SK-N-MC (cell line): ENCODE measurements around the gene PRSS56.

Source experiments
- DNase-seq: peaks from one replicate; pipeline ENCODE4 v3.0.0-alpha.2; 2011; ENCODE audit warnings: low read depth, low spot score
- H3K27ac ChIP-seq: fragments of 200-600 bp; sonication (generic); 2 replicates; pipeline ENCODE4 v1.5.1; 2016; ENCODE audit warnings: mixed run types
- H3K36me3 ChIP-seq: fragments of 200-600 bp; sonication (generic); 2 replicates; pipeline ENCODE4 v1.6.1; 2017; ENCODE audit warnings: antibody characterized with exemption, low read length, mixed read lengths; ENCODE audit not compliant: insufficient read depth
- H3K4me3 ChIP-seq: fragments of 200-600 bp; sonication (generic); 2 replicates; pipeline ENCODE4 v1.5.1; 2016
- H3K9ac ChIP-seq: fragments of 200-600 bp; sonication (generic); 2 replicates; pipeline ENCODE4 v1.8.0; 2017; ENCODE audit warnings: mixed run types, mixed read lengths; ENCODE audit not compliant: insufficient read length
- H3K9me3 ChIP-seq: fragments of 200-600 bp; sonication (generic); 2 replicates; pipeline ENCODE4 v1.6.1; 2017; ENCODE audit warnings: low read depth, mild to moderate bottlenecking, antibody characterized with exemption, low read length, moderate library complexity, mixed read lengths
- EZH2 ChIP-seq: fragments of 200-600 bp; sonication (generic); IDR thresholded peaks from one replicate; pipeline ENCODE4 v1.6.1; 2017; ENCODE audit warnings: antibody characterized with exemption
- FOXP2 ChIP-seq: optimal IDR thresholded peaks from 2 replicates; pipeline ENCODE3; 2011; ENCODE audit warnings: mild to moderate bottlenecking, moderate library complexity; ENCODE audit not compliant: insufficient read depth; ENCODE audit errors: extremely low read length, control extremely low read depth
- POLR2AphosphoS5 ChIP-seq: IDR thresholded peaks from 2 replicates; pipeline ENCODE4 v1.6.1; 2012; ENCODE audit warnings: mild to moderate bottlenecking, low read depth, low read length, borderline replicate concordance

Gene PRSS56

DNA sequence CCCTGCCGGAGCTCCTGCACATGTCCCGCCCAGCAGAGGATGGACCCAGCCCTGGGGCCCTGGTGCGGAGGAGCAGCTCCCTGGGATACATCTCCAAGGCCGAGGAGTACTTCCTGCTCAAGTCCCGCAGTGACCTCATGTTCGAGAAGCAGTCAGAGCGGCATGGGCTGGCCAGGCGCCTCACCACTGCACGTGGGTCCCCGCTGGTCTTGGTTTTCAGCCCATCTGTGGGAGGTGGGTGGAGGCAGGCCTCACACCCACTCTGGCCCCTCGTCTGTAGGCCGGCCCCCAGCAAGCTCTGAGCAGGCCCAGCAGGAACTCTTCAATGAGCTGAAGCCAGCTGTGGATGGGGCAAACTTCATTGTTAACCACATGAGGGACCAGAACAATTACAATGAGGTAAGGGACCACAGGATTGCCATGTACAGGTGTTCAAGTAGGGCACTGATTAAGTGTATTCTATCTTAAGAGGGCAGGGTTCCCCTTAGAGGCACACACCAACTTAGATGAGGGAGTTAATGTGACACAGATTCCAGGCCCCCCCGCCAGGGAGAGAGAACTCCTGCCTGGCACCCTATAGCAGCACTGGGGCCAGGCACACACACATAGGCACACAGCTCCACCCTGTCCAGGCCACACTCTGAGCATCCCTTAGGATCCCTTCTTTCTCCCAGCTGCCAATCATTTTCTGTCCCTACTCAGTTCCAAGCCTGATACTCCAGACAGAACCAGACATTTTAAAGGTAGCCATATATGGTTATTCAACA is 13.9 kb downstream of the PRSS56 start:
- TF ChIP-seq POLR2AphosphoS5 (no peak), EZH2 (no peak), FOXP2 (no peak)
- Histone ChIP-seq H3K27ac (no peak overlapping the region), H3K9ac (no peak overlapping the region), H3K4me3 (no peak overlapping the region), H3K9me3 (no peaks in the 10 kb centered on the region), H3K36me3 (no peaks in the 10 kb centered on the region)
- no peak for DNase-seq

GRCh38 chr2:232534940-232535651 is 14.9 kb downstream of the PRSS56 start:
- H3K27ac ChIP-seq, result no peak overlapping the region
- no peak overlapping the region for H3K4me3 ChIP-seq
- no peaks in the 10 kb centered on the region for H3K9me3 ChIP-seq
- DNase-seq, result no peak
- H3K9ac ChIP-seq, result no peak overlapping the region
- no peak for TF ChIP-seq POLR2AphosphoS5
- no peak for TF ChIP-seq EZH2
- TF ChIP-seq FOXP2, result no peak
- H3K36me3 ChIP-seq, result no peaks in the 10 kb centered on the region

- no peak for TF ChIP-seq POLR2AphosphoS5
- no peak for TF ChIP-seq EZH2
- Histone ChIP-seq H3K36me3 (no peaks in the 10 kb centered on the region), H3K9ac (no peak overlapping the region), H3K4me3 (no peak overlapping the region), H3K9me3 (no peaks in the 10 kb centered on the region), H3K27ac (no peak overlapping the region)
- no peak for DNase-seq
Observed at GRCh38 chr2:232535761-232536530, 15.8 kb downstream of the PRSS56 start.

DNA sequence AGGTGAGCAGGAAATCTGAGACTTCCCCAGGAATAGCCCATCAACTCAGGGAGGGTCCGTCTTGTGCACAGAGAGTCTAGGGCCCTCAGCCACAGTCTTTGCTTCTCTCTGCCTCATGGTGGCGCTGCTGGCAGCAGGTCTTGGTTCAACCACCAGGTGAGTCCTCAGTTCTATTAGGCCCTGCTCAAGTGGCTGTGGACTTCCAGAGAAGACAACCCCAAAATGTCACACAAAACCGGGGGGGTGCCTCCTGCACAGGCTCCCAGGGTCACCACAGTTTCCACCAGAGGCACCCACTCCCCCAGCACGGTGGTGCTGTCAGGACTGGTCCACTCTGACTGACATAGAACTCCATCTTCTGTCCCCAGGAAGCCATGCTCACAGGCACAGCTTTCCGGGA is 16.9 kb downstream of the PRSS56 start:
- Histone ChIP-seq H3K27ac (no peak overlapping the region), H3K36me3 (no peaks in the 10 kb centered on the region), H3K9ac (no peak overlapping the region), H3K9me3 (no peaks in the 10 kb centered on the region), H3K4me3 (no peak overlapping the region)
- TF ChIP-seq EZH2 (no peak), POLR2AphosphoS5 (no peak), FOXP2 (no peak)
- DNase-seq, result no peak

DNA sequence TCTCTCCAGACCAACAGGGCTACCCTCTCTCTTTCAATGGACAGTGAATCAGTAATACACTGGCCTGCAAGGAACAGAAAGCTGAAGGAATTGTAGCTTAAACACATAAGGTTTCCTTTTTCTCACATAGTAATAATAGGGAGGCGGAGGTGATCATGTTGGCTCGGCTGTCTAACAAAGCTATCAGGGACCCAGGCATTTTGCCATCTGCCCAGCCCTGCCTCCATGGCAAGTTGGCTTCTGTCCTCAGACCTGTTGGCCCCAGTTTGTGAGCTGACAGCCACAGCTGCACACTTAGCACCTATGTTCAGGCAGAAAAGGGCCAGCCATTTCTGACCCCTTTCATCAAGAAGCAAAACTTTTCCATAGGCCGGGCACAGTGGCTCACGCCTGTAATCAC is 17.3 kb downstream of the PRSS56 start:
- TF ChIP-seq EZH2 (no peak), POLR2AphosphoS5 (no peak), FOXP2 (no peak)
- no peak for DNase-seq
- no peak overlapping the region for H3K4me3 ChIP-seq
- H3K9ac ChIP-seq, result no peak overlapping the region
- H3K9me3 ChIP-seq, result no peaks in the 10 kb centered on the region
- H3K36me3 ChIP-seq, result no peaks in the 10 kb centered on the region
- no peak overlapping the region for H3K27ac ChIP-seq

GRCh38 chr2:232538671-232539070 is 18.5 kb downstream of the PRSS56 start:
- H3K27ac ChIP-seq, result no peak overlapping the region
- no peak for DNase-seq
- H3K9ac ChIP-seq, result no peak overlapping the region
- TF ChIP-seq POLR2AphosphoS5 (no peak), EZH2 (no peak), FOXP2 (no peak)
- H3K9me3 ChIP-seq, result no peaks in the 10 kb centered on the region
- no peak overlapping the region for H3K4me3 ChIP-seq
- no peaks in the 10 kb centered on the region for H3K36me3 ChIP-seq

GRCh38 chr2:232539298-232540231 is 19.4 kb downstream of the PRSS56 start, which contains the start of gene CHRNG:
Gene CHRNG (plus strand): TSS chr2:232539692. CDS start chr2:232539748, 56 bp downstream.
- DNase-seq, result no peak
- Histone ChIP-seq H3K9ac (no peak within 1 kb of the TSS), H3K9me3 (no peaks in the 10 kb centered on the region), H3K4me3 (no peak within 1 kb of the TSS), H3K27ac (no peak within 1 kb of the TSS), H3K36me3 (no peaks in the 10 kb centered on the region)
- no peak for TF ChIP-seq FOXP2
